Activated CD8-positive, alpha-beta memory T cell treated with anti-CD3 and anti-CD28 coated beads, Interleukin-2, amount 50 U/mL, for 24 hours (primary cell): ENCODE data around the gene TRIM13.
"Not testable (repeated sequence)": the region's sequence is repeated elsewhere in the genome, so short reads cannot be mapped to it uniquely, and the experiment has no call there.

Source experiments
- DNase-seq: peaks from one replicate; pipeline ENCODE4 v3.0.0-alpha.2; 2020; ENCODE audit errors: extremely low read depth

TRIM13 gene

DNA sequence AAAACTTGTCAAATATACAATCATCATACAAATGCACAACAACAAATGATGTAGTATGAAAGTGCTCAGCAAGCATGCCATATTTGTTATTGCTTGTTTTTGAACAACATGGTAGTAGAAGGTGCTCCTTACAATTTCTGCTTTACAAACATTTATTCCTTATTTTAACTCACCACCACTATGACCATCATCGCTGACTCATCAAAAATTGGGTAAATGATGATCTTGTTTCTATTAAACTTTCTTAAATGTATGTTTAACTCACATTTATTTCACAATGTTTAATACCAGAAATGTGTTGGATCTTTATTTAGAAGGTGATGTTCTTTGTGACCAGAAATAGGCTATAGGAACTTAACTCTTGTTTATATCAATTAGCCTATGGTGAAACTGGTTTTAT, 63.9 kb downstream of the TRIM13 start:
- DNase-seq: no peak

DNA sequence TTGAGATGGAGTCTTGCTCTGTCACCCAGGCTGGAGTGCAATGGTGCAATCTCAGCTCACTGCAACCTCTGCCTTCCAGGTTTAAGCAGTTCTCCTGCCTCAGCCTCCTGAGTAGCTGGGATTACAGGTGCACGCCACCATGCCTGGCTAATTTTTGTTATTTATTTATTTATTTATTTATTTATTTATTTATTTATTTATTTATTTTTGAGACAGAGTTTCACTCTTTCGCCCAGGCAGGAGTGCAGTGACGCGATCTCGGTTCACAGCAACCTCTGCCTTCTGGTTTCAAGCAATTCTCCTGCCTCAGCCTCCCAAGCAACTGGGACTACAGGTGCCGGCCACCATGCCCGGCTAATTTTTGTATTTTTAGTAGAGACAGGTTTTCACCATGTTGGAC, 65.5 kb downstream of the TRIM13 start:
- not testable (repeated sequence) for DNase-seq

- no peak for DNase-seq
Observed at GRCh38 chr13:50065712-50066111, 68.9 kb downstream of the TRIM13 start.
